Bronchial epithelial cell (primary cell): ENCODE data around the gene CHD5. TPM values are rescaled to one million over a fixed set of nuclear protein-coding genes. Genes with fewer than 3 reads are reported as not detected.

ENCODE experiments used
- DNase-seq: peaks from one replicate; pipeline ENCODE4 v3.0.0-alpha.2; 2010; ENCODE audit warnings: low read depth
- FAIRE-seq: peaks from 2 replicates; lab custom pipeline; 2011; peaks lifted over from hg19 to GRCh38; lab: Jason Lieb, UNC
- H3K27me3 ChIP-seq: 2 replicates; pipeline ENCODE4 v1.5.1; 2011; ENCODE audit warnings: low read length; ENCODE audit not compliant: control insufficient read depth, insufficient read depth
- H3K36me3 ChIP-seq: 2 replicates; pipeline ENCODE4 v1.5.1; 2011; ENCODE audit warnings: low read length; ENCODE audit not compliant: control insufficient read depth, insufficient read depth
- H3K4me3 ChIP-seq: 2 replicates; pipeline ENCODE4 v1.5.1; 2011; ENCODE audit warnings: mild to moderate bottlenecking, low read depth, low read length, control low read depth
- total RNA-seq: library from RNA; depleted of rRNA; stranded (reverse); fragments of >200 nt; gene quantifications from 2 replicates; pipeline ENCODE4 v1.2.1, GENCODE V29; 2014
- TF ChIP-seq, protein P1 (sequence below): IDR thresholded peaks from 2 replicates; pipeline ENCODE4 v1.5.1; 2011; ENCODE audit warnings: mild to moderate bottlenecking, moderate library complexity, low read length, control low read depth, inconsistent platforms; ENCODE audit not compliant: insufficient read depth, severe bottlenecking

The CHD5 gene
- total RNA-seq, 1 donor from 2014 or later: 0.26 TPM

DNA sequence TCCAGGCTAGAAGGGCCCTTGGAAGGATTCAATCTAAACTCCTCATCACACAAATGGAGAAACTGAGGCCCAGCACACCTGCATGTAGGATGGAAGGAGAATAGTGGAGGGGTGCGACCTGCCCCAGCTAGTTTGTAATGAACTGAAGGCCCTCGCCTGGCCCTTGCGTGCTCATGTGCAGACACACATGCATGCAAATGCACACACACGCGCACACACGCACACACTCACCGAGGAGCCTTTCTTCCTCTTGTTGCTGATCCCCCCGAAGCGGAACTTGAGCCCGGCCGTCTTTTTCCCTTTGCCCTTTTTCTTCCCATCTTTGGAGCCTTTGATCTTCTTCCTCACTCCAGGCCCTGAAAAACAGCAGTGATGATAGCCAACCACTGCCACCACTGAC lies 27.9 kb downstream of the CHD5 start:
- TF ChIP-seq, protein P1, sequence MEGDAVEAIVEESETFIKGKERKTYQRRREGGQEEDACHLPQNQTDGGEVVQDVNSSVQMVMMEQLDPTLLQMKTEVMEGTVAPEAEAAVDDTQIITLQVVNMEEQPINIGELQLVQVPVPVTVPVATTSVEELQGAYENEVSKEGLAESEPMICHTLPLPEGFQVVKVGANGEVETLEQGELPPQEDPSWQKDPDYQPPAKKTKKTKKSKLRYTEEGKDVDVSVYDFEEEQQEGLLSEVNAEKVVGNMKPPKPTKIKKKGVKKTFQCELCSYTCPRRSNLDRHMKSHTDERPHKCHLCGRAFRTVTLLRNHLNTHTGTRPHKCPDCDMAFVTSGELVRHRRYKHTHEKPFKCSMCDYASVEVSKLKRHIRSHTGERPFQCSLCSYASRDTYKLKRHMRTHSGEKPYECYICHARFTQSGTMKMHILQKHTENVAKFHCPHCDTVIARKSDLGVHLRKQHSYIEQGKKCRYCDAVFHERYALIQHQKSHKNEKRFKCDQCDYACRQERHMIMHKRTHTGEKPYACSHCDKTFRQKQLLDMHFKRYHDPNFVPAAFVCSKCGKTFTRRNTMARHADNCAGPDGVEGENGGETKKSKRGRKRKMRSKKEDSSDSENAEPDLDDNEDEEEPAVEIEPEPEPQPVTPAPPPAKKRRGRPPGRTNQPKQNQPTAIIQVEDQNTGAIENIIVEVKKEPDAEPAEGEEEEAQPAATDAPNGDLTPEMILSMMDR: no peak
- DNase-seq: no peak
- Histone ChIP-seq H3K36me3 (no peaks in the 10 kb centered on the region), H3K27me3 (peaks cover 2% of the 10 kb centered on the region), H3K4me3 (no peak overlapping the region)
- FAIRE-seq: peak; percentile 28

DNA sequence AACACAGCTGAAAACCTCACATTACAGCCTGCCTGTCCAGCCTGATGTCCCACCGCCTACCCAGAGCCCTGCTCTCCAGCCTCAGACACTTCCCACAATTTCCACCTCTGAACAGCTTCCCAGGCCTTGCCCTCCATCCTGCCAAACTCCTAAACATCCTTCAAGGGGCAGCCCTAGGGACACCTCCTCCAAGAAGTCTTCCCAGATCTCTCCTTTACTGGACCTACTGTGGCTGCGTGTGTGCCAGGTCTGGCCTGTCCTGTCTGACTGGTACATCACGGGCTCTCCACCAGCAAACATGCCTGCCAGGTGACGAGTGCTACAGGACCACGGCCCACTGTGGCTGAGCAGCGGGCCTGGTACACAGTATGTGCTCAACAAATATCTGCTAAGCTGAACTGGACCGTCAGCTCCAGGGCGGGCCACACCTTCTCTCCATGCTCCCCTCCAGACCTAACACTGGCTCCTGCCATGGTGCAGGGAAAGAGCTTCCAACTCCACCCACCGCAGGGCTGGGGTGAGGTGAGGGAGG lies 28.8 kb downstream of the CHD5 start:
- FAIRE-seq (no peak), DNase-seq (no peak)
- Histone ChIP-seq H3K27me3 (peaks cover 2% of the 10 kb centered on the region), H3K4me3 (no peak overlapping the region), H3K36me3 (no peaks in the 10 kb centered on the region)
- TF ChIP-seq, protein P1: no peak

DNA sequence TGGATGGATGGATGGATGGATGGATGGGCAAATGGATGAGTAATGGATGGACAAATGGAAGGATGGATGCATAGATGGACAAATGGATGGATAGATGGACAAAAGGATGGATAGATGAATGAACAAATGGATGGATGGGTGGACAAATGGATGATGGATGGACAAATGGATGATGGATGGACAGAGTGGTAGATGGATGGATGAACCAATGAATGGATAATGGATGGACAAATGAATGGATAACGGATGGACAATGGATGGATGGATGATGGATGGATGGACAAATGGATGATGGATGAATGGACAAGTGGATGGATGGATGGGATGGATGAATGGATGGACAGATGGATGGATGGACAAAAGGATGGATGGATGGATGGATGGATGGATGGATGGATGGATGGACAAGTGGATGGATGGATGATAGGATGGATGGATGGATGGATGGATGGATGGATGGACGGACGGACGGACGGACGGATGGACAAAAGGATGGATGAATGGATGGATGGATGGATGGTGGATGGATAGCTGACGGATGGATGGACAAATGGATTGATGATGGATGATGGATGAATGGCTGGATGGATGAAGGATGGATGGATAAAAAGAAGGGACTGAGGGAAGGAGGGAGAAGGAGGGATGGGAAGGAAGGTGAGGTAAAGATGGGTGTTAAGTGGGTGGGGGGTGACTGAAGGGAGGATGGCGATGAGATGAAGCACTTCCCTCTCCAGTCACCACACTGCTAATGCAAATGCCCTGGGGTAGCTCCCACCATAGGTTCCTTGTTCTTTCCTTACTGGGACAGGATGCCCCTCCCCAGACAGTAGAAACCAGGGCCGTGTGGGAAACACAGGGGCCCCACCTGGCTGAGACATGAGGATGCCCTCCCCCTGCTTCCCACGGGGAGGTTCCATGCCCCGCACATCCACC lies 29.8 kb downstream of the CHD5 start:
- peaks cover 2% of the 10 kb centered on the region for H3K27me3 ChIP-seq
- H3K36me3 ChIP-seq: no peaks in the 10 kb centered on the region
- TF ChIP-seq, protein P1: no peak
- FAIRE-seq (no peak), DNase-seq (no peak)
- no peak overlapping the region for H3K4me3 ChIP-seq

DNA sequence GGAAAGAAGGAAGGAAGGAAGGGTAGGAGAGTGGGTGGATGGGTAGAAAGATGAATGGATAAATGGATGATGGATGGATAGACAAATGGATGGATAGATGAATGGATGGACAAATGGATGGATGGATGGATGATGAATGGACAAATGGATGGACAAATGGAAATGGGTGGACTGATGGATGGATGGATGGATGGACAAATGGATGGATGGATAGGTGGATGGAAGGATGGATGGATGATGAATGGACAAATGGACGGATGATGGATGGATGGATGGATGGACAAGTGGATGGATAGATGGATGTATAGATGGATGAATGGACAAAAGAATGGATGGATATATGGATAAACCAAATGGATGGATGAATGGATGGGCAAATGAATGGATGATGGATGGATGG lies 30.5 kb downstream of the CHD5 start:
- Histone ChIP-seq H3K4me3 (no peak overlapping the region), H3K36me3 (no peaks in the 10 kb centered on the region), H3K27me3 (peaks cover 2% of the 10 kb centered on the region)
- DNase-seq (no peak), FAIRE-seq (no peak)
- TF ChIP-seq, protein P1: no peak

DNA sequence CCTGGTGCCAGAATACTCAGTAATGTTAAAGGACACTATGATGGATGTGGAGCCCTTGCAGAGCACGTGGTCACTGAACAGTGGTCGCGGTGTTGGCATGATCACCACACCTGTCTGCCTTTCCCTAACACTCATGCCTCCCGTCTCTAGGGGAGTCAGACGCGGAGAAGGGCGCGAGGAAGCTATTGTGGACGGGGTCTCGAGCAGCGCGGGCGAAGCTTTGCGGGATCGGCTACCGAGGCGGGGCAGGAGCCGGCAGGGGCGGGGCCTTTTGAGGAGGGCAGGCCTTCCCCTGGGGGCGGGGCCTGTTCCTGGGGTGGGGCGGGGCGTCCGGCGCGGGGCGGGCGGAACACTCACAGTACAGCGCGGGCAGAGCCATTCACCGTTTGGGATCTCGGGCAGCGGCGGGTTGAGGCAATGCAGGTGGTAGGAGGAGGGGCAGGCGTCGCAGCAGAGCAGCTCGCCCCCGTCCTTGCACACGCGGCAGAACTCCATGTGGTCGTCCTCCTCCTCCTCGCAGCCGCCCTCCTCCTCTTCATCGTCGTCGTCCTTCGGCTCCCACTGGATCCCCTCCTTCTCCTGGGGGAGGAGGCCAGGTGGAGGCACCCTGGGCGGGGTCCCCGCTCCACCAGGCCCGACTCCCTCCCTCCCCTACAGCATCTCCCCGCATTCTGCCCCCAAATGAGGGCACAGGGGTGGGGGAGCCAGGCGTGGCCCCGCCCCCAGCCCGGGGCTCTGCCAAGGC lies 31.5 kb downstream of the CHD5 start:
- DNase-seq: peak; percentile 49
- FAIRE-seq: no peak

More for the DNA sequence above, 31.5 kb downstream of the CHD5 start:
- peak overlapping the region; percentile 7 for H3K4me3 ChIP-seq
- H3K36me3 ChIP-seq: no peaks in the 10 kb centered on the region
- peaks cover 2% of the 10 kb centered on the region for H3K27me3 ChIP-seq
- TF ChIP-seq, protein P1: no peak
